ENCODE measurements around the gene MTMR12.

Gene MTMR12

DNA sequence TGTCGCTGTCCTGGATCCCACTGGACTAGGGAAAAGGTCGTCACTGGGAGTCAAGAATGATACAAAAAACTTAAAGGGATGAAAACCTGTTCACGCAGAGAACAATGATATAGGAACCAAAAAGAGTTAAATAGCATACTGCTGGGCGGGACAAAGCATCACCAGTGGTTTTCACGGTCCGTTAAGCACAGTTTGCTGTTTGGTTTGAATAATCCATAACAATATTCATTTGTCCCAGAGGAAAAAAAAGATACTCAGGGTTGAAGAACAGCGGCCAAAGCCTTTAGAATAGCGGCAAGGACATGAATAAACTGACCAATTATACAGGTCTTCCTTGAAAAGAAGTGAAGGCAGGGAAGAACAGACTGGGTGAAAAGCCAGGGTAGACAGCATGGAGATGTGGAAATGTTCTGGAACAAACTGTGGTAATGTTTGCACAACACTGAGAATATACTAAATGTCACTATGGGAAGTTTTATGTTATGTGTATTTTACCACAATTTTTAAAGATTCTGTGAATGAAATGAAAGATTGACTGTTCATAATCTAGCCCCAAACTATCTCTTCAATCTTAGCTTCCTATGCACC, 60.8 kb downstream of the MTMR12 start:
- TF ChIP-seq, protein P1, sequence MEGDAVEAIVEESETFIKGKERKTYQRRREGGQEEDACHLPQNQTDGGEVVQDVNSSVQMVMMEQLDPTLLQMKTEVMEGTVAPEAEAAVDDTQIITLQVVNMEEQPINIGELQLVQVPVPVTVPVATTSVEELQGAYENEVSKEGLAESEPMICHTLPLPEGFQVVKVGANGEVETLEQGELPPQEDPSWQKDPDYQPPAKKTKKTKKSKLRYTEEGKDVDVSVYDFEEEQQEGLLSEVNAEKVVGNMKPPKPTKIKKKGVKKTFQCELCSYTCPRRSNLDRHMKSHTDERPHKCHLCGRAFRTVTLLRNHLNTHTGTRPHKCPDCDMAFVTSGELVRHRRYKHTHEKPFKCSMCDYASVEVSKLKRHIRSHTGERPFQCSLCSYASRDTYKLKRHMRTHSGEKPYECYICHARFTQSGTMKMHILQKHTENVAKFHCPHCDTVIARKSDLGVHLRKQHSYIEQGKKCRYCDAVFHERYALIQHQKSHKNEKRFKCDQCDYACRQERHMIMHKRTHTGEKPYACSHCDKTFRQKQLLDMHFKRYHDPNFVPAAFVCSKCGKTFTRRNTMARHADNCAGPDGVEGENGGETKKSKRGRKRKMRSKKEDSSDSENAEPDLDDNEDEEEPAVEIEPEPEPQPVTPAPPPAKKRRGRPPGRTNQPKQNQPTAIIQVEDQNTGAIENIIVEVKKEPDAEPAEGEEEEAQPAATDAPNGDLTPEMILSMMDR (IDR thresholded peaks at IDR 0.05; ENCODE audit: unreplicated experiment in 3 of 3): no peak
- no peaks in the 10 kb centered on the region for H3K27me3 Mint-ChIP-seq (ENCODE audit: low read depth)
- H3K27ac Mint-ChIP-seq: no peak overlapping the region
- no peaks in the 10 kb centered on the region for H3K9me3 Mint-ChIP-seq
- H3K36me3 Mint-ChIP-seq (ENCODE audit: low read depth): peaks cover 88% of the 10 kb centered on the region
- no peak overlapping the region for H3K4me3 Mint-ChIP-seq
- H3K4me1 Mint-ChIP-seq: peaks cover 17% of the 10 kb centered on the region

DNA sequence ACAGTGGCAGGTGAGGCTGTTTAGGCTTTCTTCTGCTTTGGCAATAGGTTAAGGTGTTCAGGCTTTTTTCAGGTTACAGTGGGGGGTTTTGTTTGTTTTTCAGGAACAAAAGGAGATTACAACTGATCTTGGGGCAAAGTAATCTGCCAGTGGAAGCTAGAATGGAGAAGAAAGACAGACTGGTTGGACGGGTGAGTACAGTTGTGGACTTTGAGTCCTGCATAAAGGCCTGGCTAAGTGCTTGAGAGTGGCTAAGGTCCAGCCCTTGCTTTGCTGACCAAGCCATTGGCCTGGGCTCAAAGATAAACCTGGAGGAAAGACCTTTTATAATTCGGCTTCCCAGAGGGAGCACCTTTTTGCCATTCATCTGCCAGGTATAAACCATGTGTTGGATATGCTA, 63.1 kb downstream of the MTMR12 start:
- H3K4me1 Mint-ChIP-seq: no peaks in the 10 kb centered on the region
- H3K4me3 Mint-ChIP-seq: no peak overlapping the region
- H3K9me3 Mint-ChIP-seq: no peaks in the 10 kb centered on the region
- no peaks in the 10 kb centered on the region for H3K27me3 Mint-ChIP-seq (ENCODE audit: low read depth)
- peaks cover 91% of the 10 kb centered on the region for H3K36me3 Mint-ChIP-seq (ENCODE audit: low read depth)
- no peak overlapping the region for H3K27ac Mint-ChIP-seq
- TF ChIP-seq, protein P1 (IDR thresholded peaks at IDR 0.05; ENCODE audit: unreplicated experiment in 3 of 3): no peak

DNA sequence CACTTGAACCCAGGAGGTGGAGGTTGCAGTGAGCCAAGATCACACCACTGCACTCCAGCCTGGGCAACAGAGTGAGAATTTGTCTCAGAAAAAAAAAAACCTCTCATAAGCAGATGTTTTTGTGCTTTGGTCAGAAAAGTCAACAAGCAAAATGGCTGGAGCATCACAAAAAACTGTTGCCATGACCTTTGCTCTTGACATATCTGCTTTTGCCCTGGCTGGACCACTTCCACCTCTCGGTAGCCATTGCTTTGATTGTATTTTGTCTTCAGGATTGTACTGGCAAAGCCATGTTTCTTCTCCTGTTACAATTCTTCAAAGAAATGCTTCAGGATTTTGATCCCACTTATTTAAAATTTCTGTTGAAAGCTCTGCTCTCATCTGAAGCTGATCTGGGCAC, 67.0 kb downstream of the MTMR12 start:
- H3K36me3 Mint-ChIP-seq (ENCODE audit: low read depth): peaks cover 84% of the 10 kb centered on the region
- H3K9me3 Mint-ChIP-seq: no peaks in the 10 kb centered on the region
- no peak overlapping the region for H3K4me3 Mint-ChIP-seq
- TF ChIP-seq, protein P1 (IDR thresholded peaks at IDR 0.05; ENCODE audit: unreplicated experiment in 3 of 3): no peak
- peaks cover 9% of the 10 kb centered on the region for H3K4me1 Mint-ChIP-seq
- H3K27me3 Mint-ChIP-seq (ENCODE audit: low read depth): no peaks in the 10 kb centered on the region
- no peak overlapping the region for H3K27ac Mint-ChIP-seq

- TF ChIP-seq, protein P1 (IDR thresholded peaks at IDR 0.05; ENCODE audit: unreplicated experiment in 3 of 3): no peak
- Mint-ChIP-seq H3K36me3 (ENCODE audit: low read depth) (peaks cover 72% of the 10 kb centered on the region), H3K27ac (no peak overlapping the region), H3K4me1 (peaks cover 9% of the 10 kb centered on the region), H3K27me3 (ENCODE audit: low read depth) (no peaks in the 10 kb centered on the region), H3K4me3 (no peak overlapping the region), H3K9me3 (no peaks in the 10 kb centered on the region)
Measured at GRCh38 chr5:32244017-32244416, 68.7 kb downstream of the MTMR12 start.

- Mint-ChIP-seq H3K27me3 (ENCODE audit: low read depth) (no peaks in the 10 kb centered on the region), H3K4me1 (peaks cover 9% of the 10 kb centered on the region), H3K36me3 (ENCODE audit: low read depth) (peaks cover 54% of the 10 kb centered on the region), H3K4me3 (no peak overlapping the region), H3K9me3 (no peaks in the 10 kb centered on the region), H3K27ac (peak overlapping the region; percentile 48 to 78 (median 73))
- TF ChIP-seq, protein P1 (IDR thresholded peaks at IDR 0.05; ENCODE audit: unreplicated experiment in 3 of 3): no peak
Measured at GRCh38 chr5:32241034-32241783, 71.5 kb downstream of the MTMR12 start.

- peaks cover 51% of the 10 kb centered on the region for H3K36me3 Mint-ChIP-seq (ENCODE audit: low read depth)
- no peaks in the 10 kb centered on the region for H3K9me3 Mint-ChIP-seq
- TF ChIP-seq, protein P1 (IDR thresholded peaks at IDR 0.05; ENCODE audit: unreplicated experiment in 3 of 3): no peak
- no peak overlapping the region for H3K4me3 Mint-ChIP-seq
- H3K4me1 Mint-ChIP-seq: peaks cover 9% of the 10 kb centered on the region
- H3K27ac Mint-ChIP-seq: no peak overlapping the region
- no peaks in the 10 kb centered on the region for H3K27me3 Mint-ChIP-seq (ENCODE audit: low read depth)
Measured at GRCh38 chr5:32239385-32239784, 73.4 kb downstream of the MTMR12 start.

All from nephron (organoid).